ENCODE data around the gene RALGPS1.

The RALGPS1 gene

DNA sequence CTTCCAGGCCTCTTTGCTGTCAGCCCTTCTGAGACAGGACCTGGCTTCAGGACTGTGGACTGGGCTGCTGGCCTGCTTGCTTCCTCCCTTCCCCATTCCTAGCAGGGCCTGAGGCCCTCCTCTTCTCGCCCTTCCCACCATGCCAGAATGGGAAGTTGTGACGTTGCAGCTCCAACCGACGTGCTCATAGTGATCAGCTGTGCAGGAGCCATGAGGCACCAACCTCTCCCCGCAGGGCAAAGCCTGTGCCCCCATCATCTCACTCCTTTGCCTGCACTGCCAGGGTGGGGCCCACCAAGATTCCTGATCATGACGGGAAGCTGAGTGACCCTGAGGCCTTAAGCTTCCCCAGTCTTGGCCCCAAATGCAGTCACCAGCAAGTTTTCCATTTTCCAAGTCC, 304.9 kb downstream of the RALGPS1 start:
- Histone ChIP-seq H3K4me1 (ENCODE audit: control insufficient read depth, insufficient read depth, low read length) (no peaks in the 10 kb centered on the region), H3K36me3 (ENCODE audit: control insufficient read depth, insufficient read depth, low read length) (no peaks in the 10 kb centered on the region), H3K4me3 (ENCODE audit: insufficient read depth, low read depth, low read length) (no peak overlapping the region), H3K27ac (ENCODE audit: insufficient read depth, low read depth, low read length, poor library complexity, severe bottlenecking) (no peak overlapping the region), H3K9me3 (ENCODE audit: control insufficient read depth, low read length) (no peaks in the 10 kb centered on the region), H3K27me3 (ENCODE audit: control insufficient read depth, insufficient read depth, low read length, poor library complexity, severe bottlenecking) (peaks cover 22% of the 10 kb centered on the region)
- WGBS, 2 experiments: 90 to 92% methylated on average over 6 of the region's 6 CpGs

DNA sequence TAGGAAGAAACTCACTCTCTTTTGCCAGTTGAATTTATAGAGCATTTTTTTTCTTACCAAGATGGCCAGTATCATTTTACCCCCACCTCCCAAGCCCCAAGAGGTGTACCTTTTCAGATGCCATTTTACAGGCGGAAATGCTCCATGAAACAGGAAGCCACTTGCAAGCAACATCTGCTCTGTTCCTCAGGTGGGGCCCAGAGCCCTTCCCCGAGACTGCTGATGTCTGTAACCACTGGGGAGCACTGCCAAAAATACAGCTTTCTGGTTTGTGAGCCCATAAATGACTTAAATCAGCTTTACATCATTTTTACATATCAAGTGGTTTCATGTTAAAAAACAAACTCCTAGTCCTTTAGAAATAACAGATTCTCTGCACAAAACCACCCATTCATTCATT, 307.1 kb downstream of the RALGPS1 start:
- 85 to 95% methylated on average over 2 of the region's 2 CpGs for WGBS, 2 experiments

DNA sequence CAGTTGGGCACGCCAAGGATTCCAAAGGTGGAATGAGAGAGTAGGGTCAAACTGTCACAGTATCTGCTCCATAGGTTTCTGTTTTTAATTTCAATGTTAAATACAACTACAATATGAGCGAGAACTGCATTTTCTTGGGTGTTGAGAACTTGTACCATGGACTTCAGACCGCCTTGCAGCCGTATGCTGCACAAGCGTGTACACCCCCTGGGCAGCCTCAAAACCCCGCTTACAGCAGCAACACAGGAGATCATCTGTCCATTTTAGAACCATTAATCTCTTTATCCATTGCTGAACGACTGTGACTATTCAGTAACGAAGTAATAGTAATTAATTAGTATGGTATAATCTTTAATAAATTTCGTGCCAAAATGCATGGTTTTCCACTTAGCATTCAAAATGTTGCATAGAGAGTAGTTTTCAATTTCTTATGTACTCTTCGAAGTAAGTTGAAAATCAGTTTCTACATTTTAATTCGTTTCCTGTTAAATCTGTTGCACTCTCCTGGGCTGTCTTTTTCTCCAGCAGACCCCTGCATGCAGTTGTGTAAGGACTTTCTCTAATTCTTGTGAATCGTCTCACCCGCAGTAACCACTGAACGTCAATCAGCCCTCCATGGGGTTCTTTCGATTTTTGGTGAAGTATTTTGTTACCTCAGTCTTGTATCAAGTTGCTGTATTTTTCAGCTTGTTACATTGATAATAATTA, 308.0 kb downstream of the RALGPS1 start:
- Histone ChIP-seq H3K9me3 (ENCODE audit: control insufficient read depth, low read length) (no peaks in the 10 kb centered on the region), H3K4me1 (ENCODE audit: control insufficient read depth, insufficient read depth, low read length) (no peaks in the 10 kb centered on the region), H3K4me3 (ENCODE audit: insufficient read depth, low read depth, low read length) (no peak overlapping the region), H3K36me3 (ENCODE audit: control insufficient read depth, insufficient read depth, low read length) (no peaks in the 10 kb centered on the region), H3K27ac (ENCODE audit: insufficient read depth, low read depth, low read length, poor library complexity, severe bottlenecking) (no peak overlapping the region), H3K27me3 (ENCODE audit: control insufficient read depth, insufficient read depth, low read length, poor library complexity, severe bottlenecking) (peaks cover 45% of the 10 kb centered on the region)
- 89 to 92% methylated on average over 14 to 15 of the region's 15 CpGs for WGBS, 2 experiments

More for the DNA sequence above, 307.1 kb downstream of the RALGPS1 start:
- no peaks in the 10 kb centered on the region for H3K9me3 ChIP-seq (ENCODE audit: control insufficient read depth, low read length)
- no peaks in the 10 kb centered on the region for H3K4me1 ChIP-seq (ENCODE audit: control insufficient read depth, insufficient read depth, low read length)
- no peak overlapping the region for H3K27ac ChIP-seq (ENCODE audit: insufficient read depth, low read depth, low read length, poor library complexity, severe bottlenecking)
- H3K36me3 ChIP-seq (ENCODE audit: control insufficient read depth, insufficient read depth, low read length): no peaks in the 10 kb centered on the region
- H3K4me3 ChIP-seq (ENCODE audit: insufficient read depth, low read depth, low read length): no peak overlapping the region
- H3K27me3 ChIP-seq (ENCODE audit: control insufficient read depth, insufficient read depth, low read length, poor library complexity, severe bottlenecking): peaks cover 38% of the 10 kb centered on the region

DNA sequence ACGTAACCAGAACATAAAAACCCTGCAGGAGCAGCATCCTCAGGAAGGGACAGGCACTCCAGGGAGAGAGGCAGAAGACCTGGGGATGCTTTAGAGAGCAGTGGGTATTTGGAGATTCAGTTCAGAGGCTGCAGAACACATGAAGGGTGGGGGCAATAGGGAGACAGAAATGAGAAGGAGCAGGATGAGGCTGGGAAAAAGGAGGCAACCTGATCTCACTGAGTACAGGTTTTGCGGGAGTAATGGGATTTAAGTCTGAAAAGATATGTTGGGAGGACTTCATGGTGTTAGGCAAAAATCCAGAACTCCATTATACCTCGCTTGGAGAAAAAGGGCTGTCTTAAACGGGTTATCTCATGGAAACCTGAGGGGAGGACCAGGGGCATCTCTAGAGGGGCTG, 308.7 kb downstream of the RALGPS1 start:
- 71 to 73% methylated on average over 4 of the region's 4 CpGs for WGBS, 2 experiments
- H3K27me3 ChIP-seq (ENCODE audit: control insufficient read depth, insufficient read depth, low read length, poor library complexity, severe bottlenecking): peaks cover 45% of the 10 kb centered on the region

DNA sequence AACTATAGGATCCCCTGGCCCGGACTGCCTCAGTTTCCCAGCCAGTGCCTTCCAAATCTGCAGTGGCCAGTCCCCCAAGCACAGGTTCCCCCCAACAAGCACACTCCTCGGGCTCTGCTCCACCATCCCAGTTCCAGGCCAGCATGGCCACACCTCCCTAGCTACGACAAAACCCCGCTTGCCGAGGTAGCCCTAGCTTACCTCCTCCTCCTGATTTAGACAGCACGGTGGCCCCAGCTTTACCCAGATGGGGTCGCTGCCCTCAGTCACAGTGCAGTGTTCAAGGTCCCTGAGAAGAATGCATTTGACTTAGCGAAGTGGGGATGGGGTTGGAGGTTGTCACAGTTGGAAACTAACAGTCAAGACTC, 309.2 kb downstream of the RALGPS1 start:
- Histone ChIP-seq H3K4me3 (ENCODE audit: insufficient read depth, low read depth, low read length) (peak overlapping the region; percentile 23), H3K27ac (ENCODE audit: insufficient read depth, low read depth, low read length, poor library complexity, severe bottlenecking) (no peak overlapping the region), H3K9me3 (ENCODE audit: control insufficient read depth, low read length) (no peaks in the 10 kb centered on the region), H3K36me3 (ENCODE audit: control insufficient read depth, insufficient read depth, low read length) (no peaks in the 10 kb centered on the region), H3K27me3 (ENCODE audit: control insufficient read depth, insufficient read depth, low read length, poor library complexity, severe bottlenecking) (peaks cover 45% of the 10 kb centered on the region), H3K4me1 (ENCODE audit: control insufficient read depth, insufficient read depth, low read length) (no peaks in the 10 kb centered on the region)
- WGBS, 2 experiments: 35 to 38% methylated on average over 8 of the region's 8 CpGs

More for the DNA sequence above, 308.7 kb downstream of the RALGPS1 start:
- no peaks in the 10 kb centered on the region for H3K36me3 ChIP-seq (ENCODE audit: control insufficient read depth, insufficient read depth, low read length)
- H3K4me1 ChIP-seq (ENCODE audit: control insufficient read depth, insufficient read depth, low read length): no peaks in the 10 kb centered on the region
- no peaks in the 10 kb centered on the region for H3K9me3 ChIP-seq (ENCODE audit: control insufficient read depth, low read length)
- H3K27ac ChIP-seq (ENCODE audit: insufficient read depth, low read depth, low read length, poor library complexity, severe bottlenecking): no peak overlapping the region
- H3K4me3 ChIP-seq (ENCODE audit: insufficient read depth, low read depth, low read length): no peak overlapping the region

DNA sequence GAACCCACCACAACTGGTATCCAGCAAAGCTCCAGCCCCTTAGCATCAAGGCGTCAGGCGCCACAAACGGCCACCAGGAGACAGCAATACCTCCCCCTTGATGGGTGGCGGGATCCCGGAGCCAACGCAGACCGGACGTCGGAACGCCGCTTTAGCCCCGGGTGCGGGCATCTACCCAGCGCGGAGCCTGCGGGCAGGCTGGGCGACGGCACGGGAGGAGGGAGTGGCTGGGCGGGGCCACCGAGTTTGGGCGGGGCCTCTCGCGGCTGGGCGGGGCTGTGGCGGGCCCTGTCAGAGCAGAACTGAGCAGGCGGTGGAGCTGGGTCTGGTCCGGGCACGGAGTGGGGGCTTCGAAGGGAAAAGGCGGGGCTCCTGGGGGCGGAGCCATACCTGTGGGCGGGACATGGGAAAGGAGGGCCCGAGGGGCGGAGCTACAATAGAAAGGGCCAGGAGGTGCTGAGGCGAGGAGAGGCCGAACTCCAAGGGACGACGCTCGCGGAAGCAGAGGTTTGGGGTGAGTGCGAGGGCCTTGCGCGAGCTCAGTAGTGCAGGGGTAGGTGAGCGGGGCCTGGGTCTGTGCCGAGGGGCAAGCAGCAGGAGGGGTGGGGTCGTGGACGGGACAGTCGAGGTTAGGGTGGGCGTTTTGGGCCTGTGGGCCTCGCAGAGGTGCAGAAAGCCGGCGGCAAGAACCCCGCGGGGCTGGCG, 309.7 kb downstream of the RALGPS1 start:
- 1% methylated on average over 56 of the region's 56 CpGs for WGBS, 2 experiments
- Histone ChIP-seq H3K4me3 (ENCODE audit: insufficient read depth, low read depth, low read length) (peak overlapping the region; percentile 42), H3K27me3 (ENCODE audit: control insufficient read depth, insufficient read depth, low read length, poor library complexity, severe bottlenecking) (peaks cover 45% of the 10 kb centered on the region), H3K36me3 (ENCODE audit: control insufficient read depth, insufficient read depth, low read length) (no peaks in the 10 kb centered on the region), H3K27ac (ENCODE audit: insufficient read depth, low read depth, low read length, poor library complexity, severe bottlenecking) (peak overlapping the region; percentile 77), H3K9me3 (ENCODE audit: control insufficient read depth, low read length) (no peaks in the 10 kb centered on the region), H3K4me1 (ENCODE audit: control insufficient read depth, insufficient read depth, low read length) (no peaks in the 10 kb centered on the region)

DNA sequence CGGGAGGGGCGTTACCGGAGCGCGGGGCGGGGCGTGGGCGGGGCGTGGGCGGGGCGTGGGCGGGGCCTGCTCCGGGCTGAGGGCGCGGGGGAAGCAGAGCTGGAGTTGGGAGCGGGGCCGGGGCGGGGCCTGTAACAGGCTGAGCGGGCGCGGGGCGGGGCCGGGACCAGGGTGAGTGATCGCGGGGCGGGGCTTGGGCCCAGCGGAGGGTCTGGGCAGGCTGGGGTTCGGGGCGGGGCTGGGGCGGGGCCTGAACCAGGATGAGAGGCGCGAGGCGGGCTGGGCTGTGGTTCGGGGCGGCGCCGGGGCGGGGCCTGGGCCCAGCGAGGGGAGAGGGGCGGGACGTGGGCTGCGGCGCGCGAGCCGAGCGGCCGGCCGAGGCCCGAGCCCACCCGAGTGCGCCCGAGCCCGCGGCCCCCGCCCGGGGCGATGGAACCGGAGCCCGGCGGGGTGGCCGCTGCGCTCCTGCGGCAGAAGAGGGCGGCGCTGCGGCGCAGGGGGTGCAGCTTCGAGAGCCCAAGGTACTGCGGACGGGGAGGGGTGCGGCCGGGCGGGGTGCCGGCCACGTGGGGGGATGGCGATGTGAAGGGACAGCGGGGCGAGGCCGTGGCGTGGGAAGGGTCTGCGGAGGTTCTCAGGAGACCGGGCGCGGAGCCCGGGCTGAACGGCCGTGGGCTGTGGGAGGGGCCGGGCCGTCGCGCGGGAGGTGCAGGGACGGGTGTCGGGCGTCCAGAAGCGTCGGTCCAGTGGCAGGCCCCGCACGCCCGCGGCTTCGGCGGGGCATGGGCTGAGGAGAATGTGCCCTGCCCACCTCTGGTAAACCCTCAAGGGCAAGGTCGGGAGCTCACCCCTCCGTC, 310.5 kb downstream of the RALGPS1 start:
- no peak overlapping the region for H3K27ac ChIP-seq (ENCODE audit: insufficient read depth, low read depth, low read length, poor library complexity, severe bottlenecking)
- peaks cover 45% of the 10 kb centered on the region for H3K27me3 ChIP-seq (ENCODE audit: control insufficient read depth, insufficient read depth, low read length, poor library complexity, severe bottlenecking)
- WGBS, 2 experiments: 1% methylated on average over 106 of the region's 106 CpGs

DNA sequence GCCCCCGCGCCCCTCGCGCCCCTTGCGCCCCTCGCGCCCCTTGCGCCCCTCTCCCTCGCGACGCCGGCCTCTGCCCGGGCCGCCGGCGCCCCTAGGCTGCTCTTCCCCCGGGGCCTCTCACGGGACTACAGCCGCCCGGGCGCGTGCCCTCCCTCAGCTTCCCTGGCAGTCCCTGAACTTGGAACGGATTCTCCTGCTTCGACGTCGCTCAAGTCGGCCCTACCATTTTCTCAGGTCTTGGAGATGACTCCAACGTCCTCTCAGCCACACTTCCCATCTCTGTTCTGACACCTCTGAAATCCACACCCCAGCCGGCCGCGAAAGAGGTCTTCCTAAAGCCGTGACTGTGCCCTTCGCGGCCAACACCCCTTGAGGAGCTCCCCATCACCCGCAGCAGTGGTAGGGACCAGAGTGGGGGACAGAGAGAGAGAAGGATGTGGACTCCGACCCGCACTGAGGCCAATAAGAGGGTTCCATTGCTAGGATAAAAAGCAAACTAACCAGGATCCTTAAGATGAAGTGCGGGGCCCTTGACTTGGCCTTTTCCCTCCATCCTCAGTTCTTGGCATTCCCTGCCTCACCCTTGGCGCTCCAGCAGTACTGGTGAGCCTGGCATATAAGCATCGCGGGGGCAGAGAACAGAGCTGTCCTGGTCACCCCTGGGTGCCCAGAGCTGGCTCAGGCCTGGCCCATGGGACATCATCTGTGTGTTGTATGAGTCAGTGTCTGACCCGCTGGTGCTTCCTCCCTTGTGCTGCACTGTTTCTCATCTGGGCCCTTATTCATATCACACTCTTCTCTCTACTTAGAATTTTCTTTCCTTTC, 311.4 kb downstream of the RALGPS1 start:
- Histone ChIP-seq H3K27ac (ENCODE audit: insufficient read depth, low read depth, low read length, poor library complexity, severe bottlenecking) (no peak overlapping the region), H3K4me3 (ENCODE audit: insufficient read depth, low read depth, low read length) (peak overlapping the region; percentile 45), H3K9me3 (ENCODE audit: control insufficient read depth, low read length) (no peaks in the 10 kb centered on the region), H3K4me1 (ENCODE audit: control insufficient read depth, insufficient read depth, low read length) (no peaks in the 10 kb centered on the region), H3K27me3 (ENCODE audit: control insufficient read depth, insufficient read depth, low read length, poor library complexity, severe bottlenecking) (peaks cover 45% of the 10 kb centered on the region), H3K36me3 (ENCODE audit: control insufficient read depth, insufficient read depth, low read length) (no peaks in the 10 kb centered on the region)
- WGBS, 2 experiments: 35 to 36% methylated on average over 42 of the region's 42 CpGs

More for the DNA sequence above, 310.5 kb downstream of the RALGPS1 start:
- Histone ChIP-seq H3K4me3 (ENCODE audit: insufficient read depth, low read depth, low read length) (peak overlapping the region; percentile 45), H3K9me3 (ENCODE audit: control insufficient read depth, low read length) (no peaks in the 10 kb centered on the region), H3K36me3 (ENCODE audit: control insufficient read depth, insufficient read depth, low read length) (no peaks in the 10 kb centered on the region), H3K4me1 (ENCODE audit: control insufficient read depth, insufficient read depth, low read length) (no peaks in the 10 kb centered on the region)

DNA sequence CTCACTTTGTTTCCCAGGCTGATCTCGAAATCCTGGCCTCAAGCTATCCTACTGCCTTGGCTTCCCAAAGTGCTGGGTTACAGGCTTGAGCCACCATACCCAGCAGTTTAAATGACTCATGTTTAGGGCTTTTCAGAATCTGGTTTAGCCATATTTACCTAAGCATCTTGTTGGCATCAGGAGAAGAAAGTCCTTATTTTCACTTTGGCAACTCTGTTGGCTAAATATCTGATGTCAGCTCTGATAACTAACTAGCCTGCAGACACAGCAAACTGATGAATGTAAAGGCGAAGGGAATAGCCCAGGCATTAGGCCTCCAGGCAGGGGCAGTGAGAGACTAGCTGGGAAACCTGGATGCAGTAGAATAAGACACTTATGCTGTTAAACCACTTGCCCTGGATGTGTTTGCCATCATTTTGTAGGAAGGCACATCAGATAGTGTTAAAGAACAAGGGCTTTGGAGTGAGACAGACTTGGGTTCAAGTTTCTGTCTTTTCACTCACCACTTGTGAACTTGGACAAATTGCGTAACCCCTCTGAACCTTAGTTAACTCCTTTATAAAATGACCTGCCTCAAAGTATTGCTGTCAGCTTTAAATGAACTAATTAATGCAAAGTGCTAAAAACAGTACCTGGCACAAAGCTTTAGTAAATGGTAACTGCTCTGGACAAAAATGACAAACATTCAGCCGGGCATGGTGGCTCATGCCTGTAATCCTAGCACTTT, 315.3 kb downstream of the RALGPS1 start:
- Histone ChIP-seq H3K4me1 (ENCODE audit: control insufficient read depth, insufficient read depth, low read length) (no peaks in the 10 kb centered on the region), H3K4me3 (ENCODE audit: insufficient read depth, low read depth, low read length) (no peak overlapping the region), H3K27me3 (ENCODE audit: control insufficient read depth, insufficient read depth, low read length, poor library complexity, severe bottlenecking) (peaks cover 23% of the 10 kb centered on the region), H3K36me3 (ENCODE audit: control insufficient read depth, insufficient read depth, low read length) (no peaks in the 10 kb centered on the region), H3K27ac (ENCODE audit: insufficient read depth, low read depth, low read length, poor library complexity, severe bottlenecking) (no peak overlapping the region), H3K9me3 (ENCODE audit: control insufficient read depth, low read length) (no peaks in the 10 kb centered on the region)
- 90 to 96% methylated on average over 4 of the region's 4 CpGs for WGBS, 2 experiments
